Fibroblast of the aortic adventitia (primary cell): ENCODE data around the gene NISCH. TPM values are rescaled to one million over a fixed set of nuclear protein-coding genes. Genes with fewer than 3 reads are reported as not detected.

ENCODE experiments used
- DNase-seq: peaks from one replicate; pipeline ENCODE4 v3.0.0-alpha.2; 2010; ENCODE audit warnings: low read depth
- H3K4me3 ChIP-seq: 2 replicates; pipeline ENCODE4 v1.5.1; 2011; ENCODE audit warnings: low read depth, mild to moderate bottlenecking, control low read depth, low read length, moderate library complexity
- total RNA-seq: library from RNA; depleted of rRNA; stranded (reverse); fragments of >200 nt; gene quantifications from 2 replicates; pipeline ENCODE4 v1.2.3, GENCODE V29; 2012; ENCODE audit warnings: low replicate concordance
- TF ChIP-seq, protein P1 (sequence below): IDR thresholded peaks from 2 replicates; pipeline ENCODE4 v1.5.1; 2011; ENCODE audit warnings: mild to moderate bottlenecking, low read length, control low read depth, inconsistent platforms; ENCODE audit not compliant: insufficient read depth

Gene NISCH
- total RNA-seq, 1 donor = 52.7 TPM

DNA sequence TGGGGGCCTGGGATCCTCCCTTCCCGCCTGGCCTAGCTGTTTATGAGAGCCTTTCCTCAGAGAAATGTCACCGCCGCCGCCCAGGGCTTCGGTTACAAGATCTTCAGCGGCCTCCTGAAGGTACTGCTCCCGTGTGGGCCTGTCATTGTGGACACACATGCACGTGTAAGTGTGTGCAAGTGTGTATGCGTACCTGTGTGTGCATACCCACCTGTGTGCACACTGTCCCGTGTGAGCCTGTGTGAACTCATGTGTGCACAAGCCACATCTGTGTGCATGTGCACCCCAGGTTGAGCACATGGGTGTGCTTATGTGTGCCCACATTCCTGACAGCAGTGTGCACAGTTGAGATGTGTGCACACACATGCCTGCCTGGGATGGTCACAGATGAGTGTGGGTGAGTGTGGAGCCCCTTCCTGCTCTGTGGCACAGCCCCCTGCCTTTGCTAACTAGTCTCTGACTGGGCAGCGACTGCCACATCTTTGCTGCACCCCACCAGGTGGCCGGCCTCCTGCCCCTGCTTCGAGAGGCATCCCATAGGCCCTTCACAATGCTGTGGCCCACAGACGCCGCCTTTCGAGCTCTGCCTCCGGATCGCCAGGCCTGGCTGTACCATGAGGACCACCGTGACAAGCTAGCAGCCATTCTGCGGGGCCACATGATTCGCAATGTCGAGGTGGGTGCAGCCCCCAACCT is 64.2 kb downstream of the NISCH start:
- no peak for DNase-seq
- H3K4me3 ChIP-seq = no peak overlapping the region
- TF ChIP-seq, protein P1, sequence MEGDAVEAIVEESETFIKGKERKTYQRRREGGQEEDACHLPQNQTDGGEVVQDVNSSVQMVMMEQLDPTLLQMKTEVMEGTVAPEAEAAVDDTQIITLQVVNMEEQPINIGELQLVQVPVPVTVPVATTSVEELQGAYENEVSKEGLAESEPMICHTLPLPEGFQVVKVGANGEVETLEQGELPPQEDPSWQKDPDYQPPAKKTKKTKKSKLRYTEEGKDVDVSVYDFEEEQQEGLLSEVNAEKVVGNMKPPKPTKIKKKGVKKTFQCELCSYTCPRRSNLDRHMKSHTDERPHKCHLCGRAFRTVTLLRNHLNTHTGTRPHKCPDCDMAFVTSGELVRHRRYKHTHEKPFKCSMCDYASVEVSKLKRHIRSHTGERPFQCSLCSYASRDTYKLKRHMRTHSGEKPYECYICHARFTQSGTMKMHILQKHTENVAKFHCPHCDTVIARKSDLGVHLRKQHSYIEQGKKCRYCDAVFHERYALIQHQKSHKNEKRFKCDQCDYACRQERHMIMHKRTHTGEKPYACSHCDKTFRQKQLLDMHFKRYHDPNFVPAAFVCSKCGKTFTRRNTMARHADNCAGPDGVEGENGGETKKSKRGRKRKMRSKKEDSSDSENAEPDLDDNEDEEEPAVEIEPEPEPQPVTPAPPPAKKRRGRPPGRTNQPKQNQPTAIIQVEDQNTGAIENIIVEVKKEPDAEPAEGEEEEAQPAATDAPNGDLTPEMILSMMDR = no peak

DNA sequence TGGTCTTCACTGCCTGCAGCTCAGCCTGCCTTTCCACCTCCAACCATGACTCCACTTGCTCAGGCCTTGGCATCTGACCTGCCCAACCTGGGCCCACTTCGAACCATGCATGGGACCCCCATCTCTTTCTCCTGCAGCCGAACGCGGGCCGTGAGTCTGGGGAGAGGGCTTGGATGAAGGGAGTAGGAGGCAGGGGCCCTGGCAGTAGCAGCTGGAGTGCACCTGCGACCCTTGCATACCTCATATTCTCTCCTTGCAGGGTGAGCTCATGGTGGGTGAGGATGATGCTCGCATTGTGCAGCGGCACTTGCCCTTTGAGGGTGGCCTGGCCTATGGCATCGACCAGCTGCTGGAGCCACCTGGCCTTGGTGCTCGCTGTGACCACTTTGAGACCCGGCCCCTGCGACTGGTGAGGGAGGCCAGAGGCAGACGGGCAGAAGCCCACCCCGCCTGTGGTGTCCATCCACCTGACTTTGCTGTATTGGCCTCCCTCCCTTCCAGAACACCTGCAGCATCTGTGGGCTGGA is 64.8 kb downstream of the NISCH start:
- TF ChIP-seq, protein P1 = no peak
- DNase-seq = no peak
- no peak overlapping the region for H3K4me3 ChIP-seq

DNA sequence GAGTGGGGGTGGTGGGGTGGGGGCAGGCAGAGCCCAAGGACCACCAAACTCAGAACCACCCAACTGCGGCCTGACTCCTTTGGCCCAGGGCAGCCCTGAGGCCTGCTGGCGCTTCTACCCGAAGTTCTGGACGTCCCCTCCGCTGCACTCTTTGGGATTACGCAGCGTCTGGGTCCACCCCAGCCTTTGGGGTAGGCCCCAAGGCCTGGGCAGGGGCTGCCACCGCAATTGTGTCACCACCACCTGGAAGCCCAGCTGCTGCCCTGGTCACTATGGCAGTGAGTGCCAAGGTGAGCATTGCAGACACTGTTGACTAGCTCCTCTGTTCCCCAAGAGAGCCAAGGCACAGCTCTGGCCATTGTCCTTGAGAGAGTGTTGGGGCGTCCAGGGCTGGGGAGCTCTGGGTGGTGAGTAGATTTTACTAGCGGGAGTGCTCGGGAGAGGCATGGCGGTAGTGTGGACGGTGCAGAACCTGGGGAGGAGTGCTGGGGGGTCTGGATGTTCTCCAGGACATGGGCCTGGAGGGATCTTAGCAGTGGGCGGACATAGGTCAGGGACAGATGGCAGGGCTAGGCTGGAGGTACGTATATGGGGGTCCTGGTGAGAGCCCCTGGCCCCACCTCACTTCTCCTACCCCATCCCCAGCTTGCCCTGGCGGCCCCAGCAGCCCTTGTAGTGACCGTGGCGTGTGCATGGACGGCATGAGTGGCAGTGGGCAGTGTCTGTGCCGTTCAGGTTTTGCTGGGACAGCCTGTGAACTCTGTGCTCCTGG is 65.5 kb downstream of the NISCH start:
- H3K4me3 ChIP-seq = no peak overlapping the region
- no peak for DNase-seq
- TF ChIP-seq, protein P1 = no peak

DNA sequence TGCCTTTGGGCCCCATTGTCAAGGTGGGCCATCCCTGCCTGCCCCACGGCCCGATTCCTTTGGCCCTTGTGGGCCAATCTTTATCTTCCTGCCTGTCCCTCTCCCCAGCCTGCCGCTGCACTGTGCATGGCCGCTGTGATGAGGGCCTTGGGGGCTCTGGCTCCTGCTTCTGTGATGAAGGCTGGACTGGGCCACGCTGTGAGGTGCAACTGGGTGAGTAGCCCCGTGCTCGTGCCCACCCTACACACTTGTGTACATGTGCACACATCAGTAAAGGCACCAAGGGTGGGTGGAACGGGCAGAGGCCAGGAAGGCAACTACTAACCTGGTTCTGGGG is 66.1 kb downstream of the NISCH start:
- no peak overlapping the region for H3K4me3 ChIP-seq
- TF ChIP-seq, protein P1 = no peak
- no peak for DNase-seq

DNA sequence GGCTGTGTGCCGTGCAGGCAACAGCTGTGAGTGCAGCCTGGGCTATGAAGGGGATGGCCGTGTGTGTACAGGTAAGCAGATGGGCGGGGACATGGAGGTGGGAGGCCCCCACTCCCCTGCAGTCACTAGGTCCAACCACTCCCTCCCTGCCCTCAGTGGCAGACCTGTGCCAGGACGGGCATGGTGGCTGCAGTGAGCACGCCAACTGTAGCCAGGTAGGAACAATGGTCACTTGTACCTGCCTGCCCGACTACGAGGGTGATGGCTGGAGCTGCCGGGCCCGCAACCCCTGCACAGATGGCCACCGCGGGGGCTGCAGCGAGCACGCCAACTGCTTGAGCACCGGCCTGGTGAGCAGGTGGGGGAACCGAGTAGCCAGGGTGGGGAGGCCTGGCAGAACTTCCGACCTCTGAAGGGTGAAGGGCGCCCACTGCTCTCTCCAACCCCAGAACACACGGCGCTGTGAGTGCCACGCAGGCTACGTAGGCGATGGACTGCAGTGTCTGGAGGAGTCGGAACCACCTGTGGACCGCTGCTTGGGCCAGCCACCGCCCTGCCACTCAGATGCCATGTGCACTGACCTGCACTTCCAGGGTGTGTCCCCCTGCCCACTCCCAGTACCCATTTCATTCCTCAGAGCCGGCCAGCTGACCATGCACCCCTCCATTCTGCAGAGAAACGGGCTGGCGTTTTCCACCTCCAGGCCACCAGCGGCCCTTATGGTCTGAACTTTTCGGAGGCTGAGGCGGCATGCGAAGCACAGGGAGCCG is 66.7 kb downstream of the NISCH start:
- DNase-seq = no peak
- no peak overlapping the region for H3K4me3 ChIP-seq
- TF ChIP-seq, protein P1 = no peak

DNA sequence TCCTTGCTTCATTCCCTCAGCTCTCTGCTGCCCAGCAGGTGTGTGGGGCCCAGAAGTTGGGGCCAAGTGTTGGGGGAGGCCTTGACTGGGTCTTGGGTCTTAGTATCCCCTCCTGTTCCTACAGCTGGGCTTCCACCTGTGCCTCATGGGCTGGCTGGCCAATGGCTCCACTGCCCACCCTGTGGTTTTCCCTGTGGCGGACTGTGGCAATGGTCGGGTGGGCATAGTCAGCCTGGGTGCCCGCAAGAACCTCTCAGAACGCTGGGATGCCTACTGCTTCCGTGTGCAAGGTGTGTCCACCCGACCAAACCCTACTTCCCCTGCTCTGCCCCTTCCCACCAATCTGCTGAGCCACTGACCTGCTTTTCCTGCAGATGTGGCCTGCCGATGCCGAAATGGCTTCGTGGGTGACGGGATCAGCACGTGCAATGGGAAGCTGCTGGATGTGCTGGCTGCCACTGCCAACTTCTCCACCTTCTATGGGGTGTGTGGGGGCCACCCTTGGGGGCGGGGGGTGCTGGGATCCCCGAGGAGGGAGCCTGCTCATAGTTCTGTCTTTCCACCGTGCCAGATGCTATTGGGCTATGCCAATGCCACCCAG is 67.3 kb downstream of the NISCH start:
- no peak for DNase-seq

More for the DNA sequence above, 67.3 kb downstream of the NISCH start:
- TF ChIP-seq, protein P1 = no peak
- no peak overlapping the region for H3K4me3 ChIP-seq
